ENCODE data around the gene DSC3.

DSC3 gene

GRCh38 chr18:31042406-31043181 lies at the start of gene DSC3:
Gene DSC3 (minus strand): TSS chr18:31042742. CDS start chr18:31042660, 82 bp downstream.
- DNase-seq (ENCODE audit: low read depth in 2 of 2): no peak

GRCh38 chr18:31091350-31091749 lies 48.8 kb upstream of the DSC3 start:
- DNase-seq (ENCODE audit: low read depth in 2 of 2): no peak

- DNase-seq (ENCODE audit: low read depth in 2 of 2): no peak
Observed at GRCh38 chr18:31088532-31088931, 46.0 kb upstream of the DSC3 start.

GRCh38 chr18:31079973-31080372 lies 37.4 kb upstream of the DSC3 start:
- no peak for DNase-seq (ENCODE audit: low read depth in 2 of 2)

GRCh38 chr18:31077878-31078277 lies 35.3 kb upstream of the DSC3 start:
- no peak for DNase-seq (ENCODE audit: low read depth in 2 of 2)

- DNase-seq (ENCODE audit: low read depth in 2 of 2): no peak
Observed at GRCh38 chr18:31072175-31072574, 29.6 kb upstream of the DSC3 start.

GRCh38 chr18:31070206-31070605 lies 27.7 kb upstream of the DSC3 start:
- no peak for DNase-seq (ENCODE audit: low read depth in 2 of 2)

- no peak for DNase-seq (ENCODE audit: low read depth in 2 of 2)
Observed at GRCh38 chr18:31066266-31066665, 23.7 kb upstream of the DSC3 start.

- no peak for DNase-seq (ENCODE audit: low read depth in 2 of 2)
Observed at GRCh38 chr18:31065036-31065773, 22.7 kb upstream of the DSC3 start.

- no peak for DNase-seq (ENCODE audit: low read depth in 2 of 2)
Observed at GRCh38 chr18:31064130-31064529, 21.6 kb upstream of the DSC3 start.

GRCh38 chr18:31061945-31062344 lies 19.4 kb upstream of the DSC3 start:
- no peak for DNase-seq (ENCODE audit: low read depth in 2 of 2)

GRCh38 chr18:31058897-31059296 lies 16.4 kb upstream of the DSC3 start:
- no peak for DNase-seq (ENCODE audit: low read depth in 2 of 2)

- no peak for DNase-seq (ENCODE audit: low read depth in 2 of 2)
Observed at GRCh38 chr18:31057917-31058316, 15.4 kb upstream of the DSC3 start.

GRCh38 chr18:31057051-31057450 lies 14.5 kb upstream of the DSC3 start:
- no peak for DNase-seq (ENCODE audit: low read depth in 2 of 2)

GRCh38 chr18:31056296-31056695 lies 13.8 kb upstream of the DSC3 start:
- no peak for DNase-seq (ENCODE audit: low read depth in 2 of 2)

- DNase-seq (ENCODE audit: low read depth in 2 of 2): no peak
Observed at GRCh38 chr18:31050635-31051034, 8.1 kb upstream of the DSC3 start.

GRCh38 chr18:31049189-31049588 lies 6.6 kb upstream of the DSC3 start:
- DNase-seq (ENCODE audit: low read depth in 2 of 2): no peak

GRCh38 chr18:31048216-31048615 lies 5.7 kb upstream of the DSC3 start:
- DNase-seq (ENCODE audit: low read depth in 2 of 2): no peak

- DNase-seq (ENCODE audit: low read depth in 2 of 2): no peak
Observed at GRCh38 chr18:31046916-31047315, 4.4 kb upstream of the DSC3 start.

- no peak for DNase-seq (ENCODE audit: low read depth in 2 of 2)
Observed at GRCh38 chr18:31045599-31045998, 3.1 kb upstream of the DSC3 start.

GRCh38 chr18:31044926-31045325 lies 2.4 kb upstream of the DSC3 start:
- no peak for DNase-seq (ENCODE audit: low read depth in 2 of 2)

- DNase-seq (ENCODE audit: low read depth in 2 of 2): no peak
Observed at GRCh38 chr18:31043709-31044108, 1.2 kb upstream of the DSC3 start.

GRCh38 chr18:31042084-31042405 lies 497 bp downstream of the DSC3 start:
- DNase-seq (ENCODE audit: low read depth in 2 of 2): no peak

Data from stimulated activated CD8-positive, alpha-beta memory T cell treated with anti-CD3 and anti-CD28 coated beads, Interleukin-2, amount 100 ng/mL, for 1 hour (primary cell).